GM23338 (cell line): ENCODE measurements around the gene FAM111A. TPM values are rescaled to one million over a fixed set of nuclear protein-coding genes. Genes with fewer than 3 reads are reported as not detected.

Experiments used
- ATAC-seq: fragments of 200-7000 bp; cut with Tn5 transposase; 3 replicates; pipeline ENCODE4 v1.9.1; 2020
- DNase-seq: peaks from one replicate; pipeline ENCODE4 v3.0.0-alpha.2; 2015; ENCODE audit warnings: low spot score
- H2AFZ ChIP-seq: fragments of 200-600 bp; sonication (generic); 2 replicates; pipeline ENCODE4 v1.8.0; 2016; ENCODE audit warnings: antibody characterized with exemption, mild to moderate bottlenecking, moderate library complexity
- H3F3A ChIP-seq: fragments of 200-600 bp; sonication (generic); replicated peaks from 2 replicates; pipeline ENCODE4 v1.8.0; 2017; ENCODE audit warnings: antibody characterized with exemption, mixed run types, low read depth
- H3K27ac ChIP-seq: fragments of 200-600 bp; sonication (generic); 2 replicates; pipeline ENCODE4 v1.6.1; 2016; ENCODE audit warnings: low read depth
- H3K27me3 ChIP-seq: fragments of 200-600 bp; sonication (generic); 2 replicates; pipeline ENCODE4 v1.8.0; 2016; ENCODE audit warnings: mild to moderate bottlenecking, mixed run types, moderate library complexity; ENCODE audit not compliant: insufficient read depth
- H3K36me3 ChIP-seq: fragments of 200-600 bp; sonication (generic); 2 replicates; pipeline ENCODE4 v1.8.0; 2016; ENCODE audit warnings: mild to moderate bottlenecking; ENCODE audit not compliant: insufficient read depth
- H3K4me1 ChIP-seq: fragments of 200-600 bp; sonication (generic); 2 replicates; pipeline ENCODE4 v1.8.0; 2016; ENCODE audit warnings: mild to moderate bottlenecking, moderate library complexity; ENCODE audit not compliant: insufficient read depth
- H3K4me2 ChIP-seq: fragments of 200-600 bp; sonication (generic); 2 replicates; pipeline ENCODE4 v1.7.1; 2017; ENCODE audit warnings: mixed run types
- H3K4me3 ChIP-seq: fragments of 200-600 bp; sonication (generic); 2 replicates; pipeline ENCODE4 v1.6.1; 2016; ENCODE audit warnings: mixed run types
- H3K79me2 ChIP-seq: fragments of 200-600 bp; sonication (generic); replicated peaks from 2 replicates; pipeline ENCODE4 v1.8.0; 2017; ENCODE audit warnings: mild to moderate bottlenecking; ENCODE audit not compliant: insufficient read depth
- H3K9me2 ChIP-seq: fragments of 200-600 bp; sonication (generic); 2 replicates; pipeline ENCODE4 v1.8.0; 2017; ENCODE audit not compliant: insufficient read depth
- H4K20me1 ChIP-seq: fragments of 200-600 bp; sonication (generic); replicated peaks from 2 replicates; pipeline ENCODE4 v1.8.0; 2017; ENCODE audit warnings: mild to moderate bottlenecking; ENCODE audit not compliant: insufficient read depth
- H3K27ac Mint-ChIP-seq: 2 replicates; pipeline ENCODE4 v1.8.0; 2020; ENCODE audit warnings: inconsistent platforms, mild to moderate bottlenecking, moderate library complexity, mixed read lengths
- H3K27me3 Mint-ChIP-seq: 3 replicates; pipeline ENCODE4 v1.8.0; 2022; ENCODE audit warnings: low read depth, mild to moderate bottlenecking, moderate library complexity, mixed read lengths, inconsistent platforms; ENCODE audit not compliant: insufficient read depth, poor library complexity
- H3K36me3 Mint-ChIP-seq: 3 replicates; pipeline ENCODE4 v1.8.0; 2021; ENCODE audit warnings: low read depth, mild to moderate bottlenecking, inconsistent platforms, moderate library complexity, mixed read lengths
- H3K4me1 Mint-ChIP-seq: 3 replicates; pipeline ENCODE4 v1.8.0; 2020; ENCODE audit warnings: mild to moderate bottlenecking, inconsistent platforms, mixed read lengths
- H3K4me3 Mint-ChIP-seq: 3 replicates; pipeline ENCODE4 v1.8.0; 2021; ENCODE audit warnings: moderate library complexity, mild to moderate bottlenecking, inconsistent platforms, mixed read lengths
- H3K9me3 Mint-ChIP-seq: 3 replicates; pipeline ENCODE4 v1.8.0; 2020; ENCODE audit warnings: moderate library complexity, mild to moderate bottlenecking, inconsistent platforms, mixed read lengths
- CREB1 ChIP-seq: fragments of 250-450 bp; sonication (Bioruptor Pico); IDR thresholded peaks from 2 replicates; pipeline ENCODE4 v1.5.0; 2020; ENCODE audit warnings: low read depth, mild to moderate bottlenecking, moderate library complexity
- EZH2phosphoT487 ChIP-seq: fragments of 200-600 bp; sonication (generic); IDR thresholded peaks from one replicate; pipeline ENCODE4 v1.8.1; 2018; ENCODE audit warnings: antibody characterized with exemption; ENCODE audit not compliant: unreplicated experiment
- JUNB ChIP-seq: IDR thresholded peaks from one replicate; pipeline ENCODE4 v1.6.1; 2016; ENCODE audit warnings: antibody characterized with exemption; ENCODE audit not compliant: unreplicated experiment
- NANOG ChIP-seq: IDR thresholded peaks from 2 replicates; pipeline ENCODE4 v1.6.1; 2016; ENCODE audit warnings: antibody characterized with exemption, borderline replicate concordance
- POLR2AphosphoS5 ChIP-seq: IDR thresholded peaks from 2 replicates; pipeline ENCODE4 v1.6.1; 2016; ENCODE audit warnings: antibody characterized with exemption, low read depth
- STAT1 ChIP-seq: IDR thresholded peaks from one replicate; pipeline ENCODE4 v1.6.1; 2016; ENCODE audit warnings: antibody characterized with exemption; ENCODE audit not compliant: unreplicated experiment
- polyA plus RNA-seq: library from polyadenylated mRNA; unstranded; fragments of >200 nt; fragmentation: Nextera tagmentation; extraction: Ambion mirVana; gene quantifications from 2 replicates; pipeline ENCODE4 v1.2.1, GENCODE V29; 2016
- total RNA-seq: library from RNA; depleted of rRNA; stranded (reverse); fragments of >200 nt; shearing (Covaris generic); gene quantifications from 2 replicates; pipeline ENCODE4 v1.2.3, GENCODE V29; 2014
- TF ChIP-seq, protein P1 (sequence below): IDR thresholded peaks from one replicate; pipeline ENCODE4 v1.6.1; 2018; ENCODE audit warnings: antibody characterized with exemption; ENCODE audit not compliant: unreplicated experiment
- TF ChIP-seq, protein P2 (sequence below), 2 experiments: fragments of 200-600 bp in 1 of 2; sonication (generic) in 1 of 2; conservative IDR thresholded peaks; 2 replicates each; pipeline versions ENCODE4 v1.5.1 to v1.6.1; 2016 to 2017; ENCODE audit warnings: antibody characterized with exemption in 2 of 2, low read depth in 2 of 2, mild to moderate bottlenecking in 2 of 2, moderate library complexity in 1 of 2
- TF ChIP-seq, protein P3 (sequence below): IDR thresholded peaks from 2 replicates; pipeline ENCODE4 v1.6.1; 2016; ENCODE audit warnings: antibody characterized with exemption

FAM111A gene
- total and polyA plus RNA-seq, 2 experiments from 2014 or later = 23.0 to 38.1 TPM

- Histone ChIP-seq H3K79me2 (peaks cover 13% of the 10 kb centered on the region; the same call in 1 of the 2 replicates), H3K36me3 (no peaks in the 10 kb centered on the region), H3K4me1 (peaks cover 26% of the 10 kb centered on the region), H3K4me2 (peak overlapping the region; percentile 84), H3K27me3 (peaks cover 4% of the 10 kb centered on the region; the same call in 1 of the 2 replicates), H4K20me1 (no peaks in the 10 kb centered on the region), H2AFZ (peak overlapping the region; percentile 84), H3K9me2 (no peaks in the 10 kb centered on the region), H3F3A (peaks cover 7% of the 10 kb centered on the region; the same call in 1 of the 2 replicates), H3K27ac (peak overlapping the region; percentile 91), H3K4me3 (peak overlapping the region; percentile 63)
- Mint-ChIP-seq H3K27ac (peak overlapping the region; percentile 96), H3K9me3 (peaks cover 13% of the 10 kb centered on the region), H3K4me3 (peak overlapping the region; percentile 92), H3K4me1 (peaks cover 25% of the 10 kb centered on the region), H3K27me3 (peaks cover 14% of the 10 kb centered on the region), H3K36me3 (peaks cover 21% of the 10 kb centered on the region)
- no peak for ATAC-seq
- DNase-seq = peak; percentile 13
- TF ChIP-seq, protein P1, sequence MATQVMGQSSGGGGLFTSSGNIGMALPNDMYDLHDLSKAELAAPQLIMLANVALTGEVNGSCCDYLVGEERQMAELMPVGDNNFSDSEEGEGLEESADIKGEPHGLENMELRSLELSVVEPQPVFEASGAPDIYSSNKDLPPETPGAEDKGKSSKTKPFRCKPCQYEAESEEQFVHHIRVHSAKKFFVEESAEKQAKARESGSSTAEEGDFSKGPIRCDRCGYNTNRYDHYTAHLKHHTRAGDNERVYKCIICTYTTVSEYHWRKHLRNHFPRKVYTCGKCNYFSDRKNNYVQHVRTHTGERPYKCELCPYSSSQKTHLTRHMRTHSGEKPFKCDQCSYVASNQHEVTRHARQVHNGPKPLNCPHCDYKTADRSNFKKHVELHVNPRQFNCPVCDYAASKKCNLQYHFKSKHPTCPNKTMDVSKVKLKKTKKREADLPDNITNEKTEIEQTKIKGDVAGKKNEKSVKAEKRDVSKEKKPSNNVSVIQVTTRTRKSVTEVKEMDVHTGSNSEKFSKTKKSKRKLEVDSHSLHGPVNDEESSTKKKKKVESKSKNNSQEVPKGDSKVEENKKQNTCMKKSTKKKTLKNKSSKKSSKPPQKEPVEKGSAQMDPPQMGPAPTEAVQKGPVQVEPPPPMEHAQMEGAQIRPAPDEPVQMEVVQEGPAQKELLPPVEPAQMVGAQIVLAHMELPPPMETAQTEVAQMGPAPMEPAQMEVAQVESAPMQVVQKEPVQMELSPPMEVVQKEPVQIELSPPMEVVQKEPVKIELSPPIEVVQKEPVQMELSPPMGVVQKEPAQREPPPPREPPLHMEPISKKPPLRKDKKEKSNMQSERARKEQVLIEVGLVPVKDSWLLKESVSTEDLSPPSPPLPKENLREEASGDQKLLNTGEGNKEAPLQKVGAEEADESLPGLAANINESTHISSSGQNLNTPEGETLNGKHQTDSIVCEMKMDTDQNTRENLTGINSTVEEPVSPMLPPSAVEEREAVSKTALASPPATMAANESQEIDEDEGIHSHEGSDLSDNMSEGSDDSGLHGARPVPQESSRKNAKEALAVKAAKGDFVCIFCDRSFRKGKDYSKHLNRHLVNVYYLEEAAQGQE = no peak
- TF ChIP-seq JUNB = no peak
Observed at GRCh38 chr11:59141673-59142460, 789 bp upstream of the FAM111A start.

- Mint-ChIP-seq H3K36me3 (peaks cover 30% of the 10 kb centered on the region), H3K27me3 (peaks cover 13% of the 10 kb centered on the region), H3K4me1 (peaks cover 25% of the 10 kb centered on the region), H3K4me3 (peak overlapping the region; percentile 92), H3K9me3 (peaks cover 13% of the 10 kb centered on the region), H3K27ac (no peak overlapping the region)
- no peak for TF ChIP-seq POLR2AphosphoS5
- no peak for TF ChIP-seq EZH2phosphoT487
- no peak for TF ChIP-seq CREB1 (CRISPR knock-in tag)
- TF ChIP-seq, protein P2, sequence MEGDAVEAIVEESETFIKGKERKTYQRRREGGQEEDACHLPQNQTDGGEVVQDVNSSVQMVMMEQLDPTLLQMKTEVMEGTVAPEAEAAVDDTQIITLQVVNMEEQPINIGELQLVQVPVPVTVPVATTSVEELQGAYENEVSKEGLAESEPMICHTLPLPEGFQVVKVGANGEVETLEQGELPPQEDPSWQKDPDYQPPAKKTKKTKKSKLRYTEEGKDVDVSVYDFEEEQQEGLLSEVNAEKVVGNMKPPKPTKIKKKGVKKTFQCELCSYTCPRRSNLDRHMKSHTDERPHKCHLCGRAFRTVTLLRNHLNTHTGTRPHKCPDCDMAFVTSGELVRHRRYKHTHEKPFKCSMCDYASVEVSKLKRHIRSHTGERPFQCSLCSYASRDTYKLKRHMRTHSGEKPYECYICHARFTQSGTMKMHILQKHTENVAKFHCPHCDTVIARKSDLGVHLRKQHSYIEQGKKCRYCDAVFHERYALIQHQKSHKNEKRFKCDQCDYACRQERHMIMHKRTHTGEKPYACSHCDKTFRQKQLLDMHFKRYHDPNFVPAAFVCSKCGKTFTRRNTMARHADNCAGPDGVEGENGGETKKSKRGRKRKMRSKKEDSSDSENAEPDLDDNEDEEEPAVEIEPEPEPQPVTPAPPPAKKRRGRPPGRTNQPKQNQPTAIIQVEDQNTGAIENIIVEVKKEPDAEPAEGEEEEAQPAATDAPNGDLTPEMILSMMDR (conservative IDR thresholded peaks at IDR 0.05; ENCODE audit: low read depth in 2 of 2) = no peak
- no peak for TF ChIP-seq STAT1
- TF ChIP-seq, protein P3, sequence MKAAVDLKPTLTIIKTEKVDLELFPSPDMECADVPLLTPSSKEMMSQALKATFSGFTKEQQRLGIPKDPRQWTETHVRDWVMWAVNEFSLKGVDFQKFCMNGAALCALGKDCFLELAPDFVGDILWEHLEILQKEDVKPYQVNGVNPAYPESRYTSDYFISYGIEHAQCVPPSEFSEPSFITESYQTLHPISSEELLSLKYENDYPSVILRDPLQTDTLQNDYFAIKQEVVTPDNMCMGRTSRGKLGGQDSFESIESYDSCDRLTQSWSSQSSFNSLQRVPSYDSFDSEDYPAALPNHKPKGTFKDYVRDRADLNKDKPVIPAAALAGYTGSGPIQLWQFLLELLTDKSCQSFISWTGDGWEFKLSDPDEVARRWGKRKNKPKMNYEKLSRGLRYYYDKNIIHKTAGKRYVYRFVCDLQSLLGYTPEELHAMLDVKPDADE = no peak
- TF ChIP-seq NANOG = no peak
- DNase-seq (no peak), ATAC-seq (no peak)
- peaks cover 7% of the 10 kb centered on the region; the same call in 1 of the 2 replicates for H3F3A ChIP-seq
- peaks cover 24% of the 10 kb centered on the region; the same call in 1 of the 2 replicates for H3K79me2 ChIP-seq
- peak overlapping the region; percentile 51; the same call in 1 of the 2 replicates for H3K27ac ChIP-seq
- H3K4me1 ChIP-seq = peaks cover 26% of the 10 kb centered on the region
- H3K4me2 ChIP-seq = peak overlapping the region; percentile 84
- H3K36me3 ChIP-seq = peaks cover 9% of the 10 kb centered on the region; the same call in 1 of the 2 replicates
- no peaks in the 10 kb centered on the region for H4K20me1 ChIP-seq
- peaks cover 4% of the 10 kb centered on the region; the same call in 1 of the 2 replicates for H3K27me3 ChIP-seq
- no peaks in the 10 kb centered on the region for H3K9me2 ChIP-seq
- H2AFZ ChIP-seq = no peak overlapping the region
- peak overlapping the region; percentile 63 for H3K4me3 ChIP-seq
Observed at GRCh38 chr11:59144096-59144495, 1.4 kb downstream of the FAM111A start.
